GM12874 (cell line): ENCODE results near the gene RASD1.
A peak's percentile ranks its signal among the peaks of the same experiment; 100 is the strongest.

ENCODE experiments used
- TF ChIP-seq, protein P1 (sequence below): IDR thresholded peaks from 2 replicates; pipeline ENCODE4 v1.5.1; 2011; ENCODE audit warnings: low read depth, mild to moderate bottlenecking, control low read depth, low read length, moderate library complexity; ENCODE audit not compliant: insufficient read depth

RASD1 gene

DNA sequence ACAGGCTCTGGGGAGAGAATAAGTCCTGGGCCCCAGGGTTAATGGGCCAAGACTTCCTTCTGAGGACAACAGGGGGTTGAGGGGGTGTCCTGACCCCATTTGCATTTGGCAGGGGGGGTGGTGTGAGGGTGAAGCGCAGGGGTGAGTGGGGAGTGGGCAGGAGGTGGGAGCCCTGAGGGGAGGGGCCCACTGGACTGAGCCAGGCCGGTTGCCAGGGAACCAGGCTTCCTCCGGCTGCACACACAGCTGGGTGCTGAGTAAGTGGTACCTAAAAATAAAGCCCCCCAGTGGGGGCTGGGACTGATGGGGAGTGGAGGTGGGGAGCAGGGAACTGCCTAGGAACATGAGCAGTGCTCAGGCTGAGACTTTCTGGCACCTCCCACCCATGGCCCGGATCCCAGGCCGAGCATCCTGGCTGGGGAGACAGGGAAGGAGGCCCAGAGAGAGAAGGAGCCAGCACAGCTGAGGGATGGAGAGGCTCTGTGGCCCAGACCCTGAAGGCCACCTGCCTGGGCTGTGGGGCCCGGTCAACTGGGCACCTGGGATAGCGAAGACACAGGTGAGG is 7.5 kb upstream of the RASD1 start:
- TF ChIP-seq, protein P1, sequence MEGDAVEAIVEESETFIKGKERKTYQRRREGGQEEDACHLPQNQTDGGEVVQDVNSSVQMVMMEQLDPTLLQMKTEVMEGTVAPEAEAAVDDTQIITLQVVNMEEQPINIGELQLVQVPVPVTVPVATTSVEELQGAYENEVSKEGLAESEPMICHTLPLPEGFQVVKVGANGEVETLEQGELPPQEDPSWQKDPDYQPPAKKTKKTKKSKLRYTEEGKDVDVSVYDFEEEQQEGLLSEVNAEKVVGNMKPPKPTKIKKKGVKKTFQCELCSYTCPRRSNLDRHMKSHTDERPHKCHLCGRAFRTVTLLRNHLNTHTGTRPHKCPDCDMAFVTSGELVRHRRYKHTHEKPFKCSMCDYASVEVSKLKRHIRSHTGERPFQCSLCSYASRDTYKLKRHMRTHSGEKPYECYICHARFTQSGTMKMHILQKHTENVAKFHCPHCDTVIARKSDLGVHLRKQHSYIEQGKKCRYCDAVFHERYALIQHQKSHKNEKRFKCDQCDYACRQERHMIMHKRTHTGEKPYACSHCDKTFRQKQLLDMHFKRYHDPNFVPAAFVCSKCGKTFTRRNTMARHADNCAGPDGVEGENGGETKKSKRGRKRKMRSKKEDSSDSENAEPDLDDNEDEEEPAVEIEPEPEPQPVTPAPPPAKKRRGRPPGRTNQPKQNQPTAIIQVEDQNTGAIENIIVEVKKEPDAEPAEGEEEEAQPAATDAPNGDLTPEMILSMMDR, result no peak

DNA sequence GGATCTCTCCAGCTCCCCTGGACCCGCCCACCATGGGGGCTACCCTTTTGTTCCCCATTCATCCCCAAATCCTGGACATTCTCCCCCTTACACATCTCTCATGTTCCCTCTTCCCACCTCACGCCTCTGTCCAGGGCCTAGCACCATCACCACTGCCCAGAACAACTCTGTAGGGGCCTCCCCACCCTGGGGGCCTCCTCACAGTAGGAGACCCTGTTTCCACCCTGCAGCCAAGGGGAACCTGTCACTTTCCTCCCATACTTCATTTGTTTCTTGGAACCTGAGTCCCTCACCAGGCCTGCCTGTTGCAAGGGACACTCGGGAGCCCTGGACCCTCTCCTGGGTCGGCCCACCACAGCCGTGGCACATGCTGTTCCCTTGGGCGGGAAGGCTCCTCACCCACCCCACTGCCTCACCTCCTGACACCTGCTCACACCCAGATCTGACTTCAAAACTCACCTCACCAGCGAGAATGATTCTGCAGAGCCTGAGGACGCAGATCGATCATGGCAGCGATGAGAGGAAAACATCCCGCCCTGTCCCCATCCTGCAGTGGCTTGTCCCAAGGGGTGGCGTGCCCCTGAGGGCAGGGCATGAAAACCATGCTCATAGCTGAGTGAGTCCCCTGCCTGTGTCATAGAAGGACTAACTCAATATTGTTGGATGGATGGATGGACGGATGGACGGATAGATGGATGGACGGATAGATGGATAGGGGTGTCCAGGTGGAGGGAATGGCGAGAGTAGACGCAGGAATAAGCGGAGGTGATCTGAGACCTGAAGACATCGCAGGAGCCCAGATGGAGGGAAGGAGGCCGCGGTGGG is 6.8 kb upstream of the RASD1 start:
- TF ChIP-seq, protein P1, result no peak

DNA sequence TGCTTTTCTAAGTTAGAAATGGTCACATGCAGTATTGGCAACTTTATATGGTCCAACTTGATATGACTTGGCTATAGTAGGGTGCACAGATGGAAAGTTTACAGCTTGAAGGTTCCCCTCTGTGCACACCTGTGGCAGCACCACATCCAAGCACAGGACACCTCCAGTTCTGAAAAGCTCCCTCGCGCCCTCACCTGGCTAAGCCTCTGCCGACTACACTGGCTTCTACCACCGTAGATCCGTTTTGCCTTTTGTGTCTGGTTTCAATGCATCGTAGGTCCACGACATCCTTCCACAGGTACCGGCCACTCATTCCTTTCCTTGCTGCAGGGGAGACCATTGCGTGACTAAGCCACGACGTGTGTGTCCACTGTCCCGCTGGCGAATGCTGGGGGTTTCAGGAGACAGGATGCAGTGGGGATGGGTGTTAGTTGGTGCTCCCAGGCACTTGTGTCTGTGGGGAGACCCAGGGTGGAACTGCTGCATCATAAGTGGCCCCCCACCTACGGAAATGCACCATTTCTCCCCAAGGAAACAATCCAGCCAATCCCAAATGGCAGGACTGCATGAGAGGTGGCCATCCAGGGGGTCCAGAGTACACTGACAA is 4.9 kb upstream of the RASD1 start:
- TF ChIP-seq, protein P1, result peak; percentile 50; the same call in 1 of the 2 replicates

DNA sequence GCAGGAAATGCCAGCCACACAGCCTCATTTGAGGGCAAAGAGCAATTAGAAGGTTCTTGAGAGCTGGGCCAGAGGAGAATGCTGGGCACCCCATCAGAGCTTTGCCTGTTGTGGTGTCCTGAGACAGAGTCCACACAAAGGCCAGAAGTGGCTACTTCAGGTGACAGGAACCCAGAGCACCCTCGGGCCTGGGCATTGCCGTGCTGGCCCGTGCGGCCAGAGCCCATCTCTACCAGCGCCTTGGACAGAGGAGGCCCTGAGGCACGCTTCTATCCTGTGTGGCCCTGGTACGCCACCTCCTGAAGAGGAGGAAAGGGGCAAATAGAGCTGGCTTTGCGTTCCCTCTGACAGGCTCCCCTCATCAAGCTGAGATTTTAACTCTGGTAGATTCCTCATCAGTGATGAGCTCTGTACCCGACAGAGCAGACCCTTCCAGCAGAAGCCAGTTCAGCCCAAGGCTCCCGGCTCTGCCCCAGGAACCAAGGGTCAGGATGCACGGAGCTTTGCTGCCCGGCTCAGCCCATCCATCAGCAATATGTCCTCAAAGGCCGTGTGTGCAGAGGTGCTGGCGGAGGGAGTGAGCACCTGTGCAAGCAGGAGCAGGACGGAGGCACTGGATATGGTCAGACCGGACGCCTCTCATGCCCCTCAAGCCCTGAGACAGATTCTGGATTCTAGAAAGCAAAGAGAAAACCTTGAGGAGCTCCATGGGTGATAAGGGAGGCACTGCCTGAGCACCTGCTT is 3.4 kb upstream of the RASD1 start:
- TF ChIP-seq, protein P1, result no peak

DNA sequence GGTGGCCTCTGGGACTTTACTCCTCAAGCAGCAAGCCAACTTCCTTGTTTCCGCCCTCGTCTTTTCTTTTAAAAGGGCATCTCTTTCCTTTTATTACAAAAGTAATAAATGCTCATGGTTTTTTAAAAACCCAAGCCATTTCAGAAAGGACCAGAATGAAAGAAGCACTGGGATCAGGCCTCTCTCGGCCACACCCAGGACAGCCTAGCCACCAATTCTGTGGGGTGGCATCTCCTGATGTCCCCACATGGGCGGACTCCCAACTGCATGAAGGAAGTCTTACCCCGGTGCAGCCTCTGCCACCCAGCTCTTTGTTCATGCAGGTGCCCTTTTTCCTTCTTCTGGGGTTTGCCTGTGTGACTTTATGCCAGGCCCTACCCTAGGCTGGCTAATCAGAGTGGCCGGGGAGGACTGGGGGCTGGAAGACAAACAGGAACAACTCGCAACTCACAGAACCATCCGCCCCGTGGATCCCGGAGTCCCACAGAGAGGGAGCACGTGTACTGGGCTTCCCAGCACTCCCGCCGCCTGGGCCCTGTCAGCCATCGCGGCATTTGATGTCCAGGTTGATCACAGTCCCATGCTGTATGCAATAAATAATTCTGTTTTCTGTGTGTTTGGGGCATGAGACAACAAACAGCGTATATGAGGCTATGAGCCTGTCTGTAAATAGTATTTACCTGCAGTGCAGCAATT is 2.6 kb upstream of the RASD1 start:
- TF ChIP-seq, protein P1, result no peak

DNA sequence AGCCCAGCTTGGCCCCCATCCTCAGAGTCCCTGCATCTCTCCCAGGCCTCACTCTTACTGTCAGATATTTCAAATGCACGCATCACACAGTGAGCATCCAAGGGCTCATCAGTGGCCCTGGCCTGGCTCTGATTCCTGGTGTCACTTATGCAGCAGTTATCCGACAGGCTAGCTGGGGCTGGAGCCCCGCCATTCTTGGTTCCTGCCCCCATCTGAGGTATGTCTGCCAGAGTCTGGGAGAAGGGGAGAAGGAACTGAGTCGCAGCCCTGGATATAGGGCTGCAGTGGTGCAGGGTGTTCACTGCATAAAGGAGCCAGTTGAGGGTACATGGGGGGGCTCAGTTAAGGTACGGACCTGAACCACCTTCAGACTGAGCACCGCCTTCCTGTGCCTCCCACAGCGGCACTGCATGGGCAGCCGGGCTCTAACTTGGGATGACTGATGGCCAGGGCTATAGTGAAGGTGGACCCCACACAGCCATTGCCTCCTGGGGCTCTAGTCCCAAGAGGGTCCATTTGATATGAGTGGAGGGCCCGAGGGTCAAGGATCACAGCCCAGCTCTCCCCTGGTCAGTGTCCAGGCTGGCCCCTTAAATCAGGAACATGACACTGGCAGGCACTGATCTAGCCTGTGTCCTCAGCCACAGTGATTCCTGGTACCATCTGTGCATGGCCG is 1.8 kb upstream of the RASD1 start:
- TF ChIP-seq, protein P1, result no peak
